GM04503 (cell line): ENCODE results near the gene ABHD16B.
"Not testable (repeated sequence)": the region's sequence is repeated elsewhere in the genome, so short reads cannot be mapped to it uniquely, and the experiment has no call there.

Experiments used
- DNase-seq: peaks from one replicate; pipeline ENCODE4 v3.0.0-alpha.2; 2012; ENCODE audit warnings: low read depth

Gene ABHD16B

GRCh38 chr20:63835021-63835858 is 26.1 kb upstream of the ABHD16B start:
- peak; percentile 90 for DNase-seq

GRCh38 chr20:63836458-63837344 is 24.6 kb upstream of the ABHD16B start:
- DNase-seq: no peak

DNA sequence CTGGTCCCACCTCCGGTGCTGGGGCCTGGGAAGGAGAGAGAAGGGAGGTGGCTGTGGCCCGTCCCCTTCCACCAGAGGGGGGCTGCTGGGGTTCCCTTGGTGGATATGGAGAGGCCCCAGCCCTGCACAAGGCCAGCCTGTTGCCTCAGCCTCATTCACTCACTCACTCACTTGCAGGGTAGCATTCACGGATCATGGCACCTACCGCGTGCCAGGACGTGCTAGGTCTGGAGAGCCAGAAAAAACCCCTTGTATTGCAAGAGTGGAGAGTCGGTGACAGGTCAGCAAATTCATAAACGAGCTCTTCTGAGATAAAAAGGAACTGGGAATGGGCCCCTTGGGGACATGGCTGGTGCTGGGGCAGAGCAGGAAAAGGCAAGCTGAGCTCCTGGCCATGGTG is 23.8 kb upstream of the ABHD16B start:
- DNase-seq: no peak

- DNase-seq: no peak
Observed at GRCh38 chr20:63839620-63840019, 21.7 kb upstream of the ABHD16B start.

GRCh38 chr20:63840405-63840828 is 20.9 kb upstream of the ABHD16B start:
- DNase-seq: no peak

GRCh38 chr20:63842258-63842657 is 19.0 kb upstream of the ABHD16B start:
- no peak for DNase-seq

GRCh38 chr20:63843222-63843621 is 18.1 kb upstream of the ABHD16B start:
- no peak for DNase-seq

DNA sequence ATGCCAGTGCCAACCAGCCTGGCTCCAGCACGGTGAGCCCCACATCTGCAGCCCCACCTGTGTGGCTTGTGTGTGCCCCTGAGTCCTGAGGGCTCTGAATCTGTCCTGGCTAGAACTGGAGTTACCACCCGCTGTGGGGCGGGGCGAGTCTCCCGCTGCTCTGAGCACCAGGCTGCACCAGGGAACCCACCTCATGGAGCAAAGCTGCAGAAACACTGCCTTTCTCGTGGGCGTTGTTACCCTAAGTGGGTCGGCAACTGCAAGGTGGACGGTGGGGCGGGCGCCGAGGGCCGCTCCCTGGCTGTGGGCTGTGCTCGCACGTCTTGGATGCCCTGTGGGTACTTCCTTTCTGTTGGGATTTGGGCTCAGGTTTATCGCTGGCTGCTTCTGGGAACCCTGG is 17.5 kb upstream of the ABHD16B start:
- DNase-seq: no peak

GRCh38 chr20:63844511-63844991 is 16.7 kb upstream of the ABHD16B start:
- no peak for DNase-seq

GRCh38 chr20:63846128-63846771 is 15.0 kb upstream of the ABHD16B start:
- DNase-seq: no peak

DNA sequence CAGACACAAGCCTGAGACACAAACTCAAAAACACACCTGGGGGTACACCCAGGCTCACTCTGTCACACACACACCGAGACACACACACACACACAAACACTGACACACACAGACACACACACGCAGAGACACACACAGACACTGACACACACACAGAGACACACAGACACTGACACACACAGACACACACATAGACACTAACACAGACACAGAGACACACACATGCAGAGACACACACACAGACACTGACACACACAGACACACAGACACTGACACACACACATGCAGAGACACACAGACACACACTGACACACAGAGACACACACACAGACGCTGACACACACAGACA is 14.4 kb upstream of the ABHD16B start:
- DNase-seq: no peak

DNA sequence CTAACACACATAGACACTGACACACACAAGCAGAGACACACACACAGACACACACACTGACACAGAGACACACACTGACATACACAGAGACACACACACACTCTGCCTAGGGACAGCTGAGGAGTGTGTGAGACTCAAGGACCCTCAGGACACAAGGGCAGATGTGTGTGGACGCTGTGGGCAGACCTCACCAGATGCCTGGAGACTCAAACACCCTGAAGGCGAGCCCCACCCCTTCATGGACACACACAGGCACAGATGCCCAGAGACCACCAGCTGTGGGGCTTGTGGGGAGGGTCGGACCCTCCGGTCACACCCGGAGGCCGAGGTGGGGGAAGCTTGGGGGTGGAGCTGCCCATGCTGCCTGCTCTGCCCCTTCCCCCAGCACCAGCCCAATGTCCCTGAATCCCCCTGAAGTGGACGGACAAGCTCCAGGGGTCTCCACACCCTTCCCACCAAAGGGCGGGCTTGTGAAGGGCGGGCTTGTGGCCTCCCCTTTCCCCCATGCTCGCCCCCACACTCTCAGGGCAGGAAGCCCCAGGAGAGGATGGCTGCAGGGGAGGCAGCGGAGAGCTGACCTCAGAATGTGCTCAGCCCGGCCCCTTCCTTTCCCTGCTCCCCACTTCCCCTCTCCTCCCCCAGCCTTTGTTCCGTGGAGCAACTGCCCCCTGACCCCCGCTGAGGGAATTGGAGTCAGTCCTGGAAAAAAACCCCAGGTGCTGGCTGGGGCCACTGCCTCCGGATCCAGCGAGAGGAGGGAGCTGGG is 13.9 kb upstream of the ABHD16B start:
- DNase-seq: no peak

- DNase-seq: no peak
Observed at GRCh38 chr20:63848003-63848911, 13.0 kb upstream of the ABHD16B start.

DNA sequence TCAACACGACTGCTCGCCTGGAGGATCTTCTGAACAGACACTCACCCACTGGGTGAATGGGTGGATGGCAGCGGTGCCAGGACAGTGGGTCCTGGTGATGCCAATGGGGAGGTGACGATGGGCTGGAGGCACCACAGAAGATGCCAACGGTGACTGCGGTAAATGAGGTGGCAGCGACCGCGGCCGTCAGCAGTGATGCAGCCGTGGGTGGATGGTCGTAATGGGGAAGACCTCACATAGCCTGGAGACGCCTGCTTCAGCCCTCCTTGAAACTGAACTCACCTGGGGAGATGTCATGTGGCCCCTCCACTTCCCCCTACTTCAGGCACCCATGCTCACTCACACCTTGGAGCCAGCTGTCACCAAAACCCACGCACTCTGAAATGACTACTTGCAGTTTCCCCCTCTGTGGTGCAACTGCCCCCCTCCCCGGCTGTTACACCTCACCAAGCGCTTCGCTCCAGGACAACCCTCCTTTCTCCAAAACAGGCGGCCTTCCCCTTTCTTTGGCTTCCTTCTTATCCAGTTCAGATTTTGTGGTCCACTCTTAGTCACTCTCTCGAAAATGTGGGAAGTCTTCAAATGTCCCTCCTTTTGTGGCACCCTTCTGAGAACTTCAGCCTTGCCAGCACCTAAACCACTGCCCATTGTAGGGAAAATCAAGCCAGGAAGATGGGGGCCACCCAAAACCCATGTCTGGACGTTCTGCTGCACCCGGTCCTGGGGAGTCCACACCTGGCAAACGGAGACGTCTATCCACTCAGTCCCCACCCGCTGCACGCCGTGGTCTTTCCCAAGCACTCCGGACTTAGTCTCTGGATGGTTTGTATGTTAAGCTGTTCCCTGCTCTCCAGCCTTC is 10.4 kb upstream of the ABHD16B start:
- no peak for DNase-seq

DNA sequence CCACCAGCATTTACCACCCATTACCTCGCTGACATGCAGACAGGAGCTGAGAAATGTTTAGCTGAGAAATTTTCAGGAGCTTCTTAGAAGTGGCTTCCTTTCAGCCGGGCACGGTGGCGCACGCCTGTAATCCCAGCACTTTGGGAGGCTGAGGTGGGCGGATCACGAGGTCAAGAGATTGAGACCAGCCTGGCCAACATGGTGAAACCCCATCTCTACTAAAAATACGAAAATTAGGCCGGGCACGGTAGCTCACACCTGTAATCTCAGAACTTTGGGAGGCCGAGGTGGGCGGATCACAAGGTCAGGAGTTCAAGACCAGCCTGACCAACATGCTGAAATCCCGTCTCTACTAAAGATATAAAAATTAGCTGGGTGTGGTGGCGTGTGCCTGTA is 9.8 kb upstream of the ABHD16B start:
- not testable (repeated sequence) for DNase-seq

GRCh38 chr20:63853733-63854068 is 7.6 kb upstream of the ABHD16B start:
- not testable (repeated sequence) for DNase-seq

- DNase-seq: no peak
Observed at GRCh38 chr20:63854069-63854765, 7.1 kb upstream of the ABHD16B start.

GRCh38 chr20:63854766-63855362 is 6.4 kb upstream of the ABHD16B start:
- no peak for DNase-seq
